ENCODE data around the gene ARHGEF12.
A peak's percentile ranks its signal among the peaks of the same experiment; 100 is the strongest.

ARHGEF12 gene

GRCh38 chr11:120304526-120304925, 31.7 kb upstream of the ARHGEF12 start:
- H3K27me3 ChIP-seq (ENCODE audit: insufficient read depth, low read length): peaks cover 8% of the 10 kb centered on the region; the same call in 1 of the 2 replicates
- H3K4me1 ChIP-seq (ENCODE audit: insufficient read depth, low read length): peaks cover 15% of the 10 kb centered on the region
- H3K27ac ChIP-seq (ENCODE audit: low read length): no peak overlapping the region
- H3K4me3 ChIP-seq (ENCODE audit: low read length): no peak overlapping the region
- H3K36me3 ChIP-seq (ENCODE audit: insufficient read depth, low read depth, low read length): no peaks in the 10 kb centered on the region
- H3K9me3 ChIP-seq (ENCODE audit: insufficient read depth, low read depth, low read length): no peaks in the 10 kb centered on the region
- H3K9ac ChIP-seq (ENCODE audit: low read depth, low read length): no peak overlapping the region

DNA sequence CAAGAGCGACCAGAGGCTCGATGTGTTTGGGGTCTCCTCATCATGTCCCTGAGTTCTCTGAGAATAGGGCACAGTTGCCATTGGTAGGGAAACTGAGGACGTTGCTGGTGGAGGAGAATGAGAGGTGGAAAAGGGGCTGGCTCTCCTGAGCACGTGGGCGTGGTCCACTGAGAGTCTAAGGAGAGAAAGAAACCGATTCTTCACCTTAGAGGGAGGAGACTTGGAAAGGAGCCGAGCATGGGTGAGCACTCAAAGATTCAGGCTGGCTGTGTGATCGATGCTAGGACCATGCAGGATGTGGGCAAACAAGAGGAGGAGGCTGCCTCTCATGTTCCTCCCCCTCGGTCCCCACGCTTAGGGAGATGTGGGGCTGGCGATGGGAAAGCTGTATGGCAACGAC, 30.9 kb upstream of the ARHGEF12 start:
- Histone ChIP-seq H3K9me3 (ENCODE audit: insufficient read depth, low read depth, low read length) (no peaks in the 10 kb centered on the region), H3K4me3 (ENCODE audit: low read length) (no peak overlapping the region), H3K27ac (ENCODE audit: low read length) (no peak overlapping the region), H3K4me1 (ENCODE audit: insufficient read depth, low read length) (peaks cover 15% of the 10 kb centered on the region), H3K9ac (ENCODE audit: low read depth, low read length) (no peak overlapping the region), H3K27me3 (ENCODE audit: insufficient read depth, low read length) (peaks cover 8% of the 10 kb centered on the region; the same call in 1 of the 2 replicates), H3K36me3 (ENCODE audit: insufficient read depth, low read depth, low read length) (no peaks in the 10 kb centered on the region)

DNA sequence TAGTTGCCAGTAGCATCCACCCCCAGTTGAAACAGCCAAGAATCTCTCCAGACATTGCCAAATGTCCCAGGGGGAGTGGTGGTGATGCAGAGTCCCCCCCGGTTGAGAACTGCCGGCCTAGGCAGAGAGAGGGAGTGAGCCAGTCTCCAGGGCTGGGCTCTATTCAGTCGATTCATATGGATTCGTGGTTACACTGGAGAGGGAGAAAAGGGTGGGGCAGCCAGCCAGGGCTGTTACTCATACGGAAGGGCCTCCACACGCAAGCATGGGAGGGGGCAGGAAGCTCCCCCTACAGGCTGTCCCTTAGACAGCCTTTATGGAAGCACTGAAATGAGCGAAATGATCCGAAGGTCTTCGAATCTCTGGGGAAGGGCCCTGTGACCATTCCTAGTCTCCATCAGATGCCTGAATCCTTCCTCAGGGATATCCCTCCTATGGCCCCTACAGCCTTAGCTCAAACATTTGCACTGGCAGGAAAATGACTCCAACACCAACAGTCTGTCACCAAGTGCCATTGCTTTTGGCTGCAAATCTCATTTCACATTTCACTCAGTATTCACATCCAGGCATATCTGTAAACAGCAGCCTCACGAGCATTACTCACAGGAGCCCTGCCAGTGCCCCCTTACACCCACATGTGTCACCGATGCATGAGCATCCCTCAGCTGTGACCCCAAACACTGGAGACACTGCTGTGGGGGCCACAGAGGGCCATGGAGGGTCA, 29.5 kb upstream of the ARHGEF12 start:
- Histone ChIP-seq H3K4me3 (ENCODE audit: low read length) (no peak overlapping the region), H3K27ac (ENCODE audit: low read length) (no peak overlapping the region)

DNA sequence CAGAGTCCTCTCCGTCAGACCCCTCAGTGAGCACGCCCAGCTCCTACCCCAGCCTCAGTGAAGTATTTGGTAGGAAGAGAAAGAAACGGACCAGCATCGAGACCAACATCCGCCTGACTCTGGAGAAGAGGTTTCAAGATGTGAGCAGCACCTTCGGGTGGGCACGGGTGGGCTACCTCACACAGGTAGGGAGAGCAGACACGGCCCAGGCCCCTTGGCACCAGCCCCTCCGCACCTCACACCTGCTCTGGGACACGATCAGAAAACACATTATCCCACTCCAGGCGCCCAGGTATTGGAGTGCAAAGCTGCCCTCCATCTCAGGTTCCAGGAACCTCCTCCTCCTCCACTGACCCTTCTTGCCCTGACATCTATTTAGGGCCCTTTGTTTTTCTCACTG, 28.7 kb upstream of the ARHGEF12 start:
- no peak overlapping the region for H3K9ac ChIP-seq (ENCODE audit: low read depth, low read length)
- H3K4me3 ChIP-seq (ENCODE audit: low read length): no peak overlapping the region
- no peaks in the 10 kb centered on the region for H3K9me3 ChIP-seq (ENCODE audit: insufficient read depth, low read depth, low read length)
- no peak overlapping the region for H3K27ac ChIP-seq (ENCODE audit: low read length)
- H3K27me3 ChIP-seq (ENCODE audit: insufficient read depth, low read length): peaks cover 8% of the 10 kb centered on the region; the same call in 1 of the 2 replicates
- H3K36me3 ChIP-seq (ENCODE audit: insufficient read depth, low read depth, low read length): no peaks in the 10 kb centered on the region
- peaks cover 14% of the 10 kb centered on the region; the same call in 1 of the 2 replicates for H3K4me1 ChIP-seq (ENCODE audit: insufficient read depth, low read length)

More for the DNA sequence above, 29.5 kb upstream of the ARHGEF12 start:
- Histone ChIP-seq H3K9me3 (ENCODE audit: insufficient read depth, low read depth, low read length) (no peaks in the 10 kb centered on the region), H3K27me3 (ENCODE audit: insufficient read depth, low read length) (peaks cover 8% of the 10 kb centered on the region; the same call in 1 of the 2 replicates), H3K9ac (ENCODE audit: low read depth, low read length) (no peak overlapping the region), H3K4me1 (ENCODE audit: insufficient read depth, low read length) (peaks cover 15% of the 10 kb centered on the region), H3K36me3 (ENCODE audit: insufficient read depth, low read depth, low read length) (no peaks in the 10 kb centered on the region)

- no peak overlapping the region for H3K27ac ChIP-seq (ENCODE audit: low read length)
- H3K4me3 ChIP-seq (ENCODE audit: low read length): no peak overlapping the region
- no peaks in the 10 kb centered on the region for H3K36me3 ChIP-seq (ENCODE audit: insufficient read depth, low read depth, low read length)
- no peaks in the 10 kb centered on the region for H3K9me3 ChIP-seq (ENCODE audit: insufficient read depth, low read depth, low read length)
- no peak overlapping the region for H3K9ac ChIP-seq (ENCODE audit: low read depth, low read length)
- peaks cover 8% of the 10 kb centered on the region; the same call in 1 of the 2 replicates for H3K27me3 ChIP-seq (ENCODE audit: insufficient read depth, low read length)
- peaks cover 11% of the 10 kb centered on the region; the same call in 1 of the 2 replicates for H3K4me1 ChIP-seq (ENCODE audit: insufficient read depth, low read length)
Observed at GRCh38 chr11:120308081-120308480, 28.1 kb upstream of the ARHGEF12 start.

GRCh38 chr11:120310870-120311269, 25.3 kb upstream of the ARHGEF12 start:
- Histone ChIP-seq H3K36me3 (ENCODE audit: insufficient read depth, low read depth, low read length) (no peaks in the 10 kb centered on the region), H3K9me3 (ENCODE audit: insufficient read depth, low read depth, low read length) (no peaks in the 10 kb centered on the region), H3K27ac (ENCODE audit: low read length) (no peak overlapping the region), H3K9ac (ENCODE audit: low read depth, low read length) (no peak overlapping the region), H3K4me3 (ENCODE audit: low read length) (no peak overlapping the region), H3K4me1 (ENCODE audit: insufficient read depth, low read length) (peaks cover 10% of the 10 kb centered on the region; the same call in 1 of the 2 replicates), H3K27me3 (ENCODE audit: insufficient read depth, low read length) (peaks cover 2% of the 10 kb centered on the region; the same call in 1 of the 2 replicates)

DNA sequence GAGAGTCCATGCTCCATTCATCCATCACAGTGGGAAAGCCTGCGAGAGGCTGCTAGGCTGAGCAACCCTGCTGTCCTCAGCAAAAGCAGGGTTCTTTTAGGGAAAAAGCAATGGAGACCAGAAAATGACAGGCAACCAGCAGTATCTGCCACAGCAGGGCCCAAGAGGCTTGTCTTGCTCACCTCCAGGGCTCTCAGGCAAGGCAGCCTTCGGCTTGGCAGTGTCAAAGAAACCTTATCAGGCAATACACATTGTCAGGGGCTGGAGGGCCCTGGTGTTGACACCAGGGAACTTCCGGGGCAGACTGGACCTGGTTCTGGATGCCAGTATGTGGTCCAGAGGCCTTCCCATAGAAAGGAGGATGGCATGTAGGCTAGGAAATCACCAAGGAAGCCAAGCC, 21.4 kb upstream of the ARHGEF12 start:
- Histone ChIP-seq H3K9ac (ENCODE audit: low read depth, low read length) (no peak overlapping the region), H3K9me3 (ENCODE audit: insufficient read depth, low read depth, low read length) (no peaks in the 10 kb centered on the region), H3K27me3 (ENCODE audit: insufficient read depth, low read length) (no peaks in the 10 kb centered on the region), H3K27ac (ENCODE audit: low read length) (no peak overlapping the region), H3K4me1 (ENCODE audit: insufficient read depth, low read length) (no peaks in the 10 kb centered on the region; the same call in 1 of the 2 replicates), H3K36me3 (ENCODE audit: insufficient read depth, low read depth, low read length) (no peaks in the 10 kb centered on the region), H3K4me3 (ENCODE audit: low read length) (no peak overlapping the region)

DNA sequence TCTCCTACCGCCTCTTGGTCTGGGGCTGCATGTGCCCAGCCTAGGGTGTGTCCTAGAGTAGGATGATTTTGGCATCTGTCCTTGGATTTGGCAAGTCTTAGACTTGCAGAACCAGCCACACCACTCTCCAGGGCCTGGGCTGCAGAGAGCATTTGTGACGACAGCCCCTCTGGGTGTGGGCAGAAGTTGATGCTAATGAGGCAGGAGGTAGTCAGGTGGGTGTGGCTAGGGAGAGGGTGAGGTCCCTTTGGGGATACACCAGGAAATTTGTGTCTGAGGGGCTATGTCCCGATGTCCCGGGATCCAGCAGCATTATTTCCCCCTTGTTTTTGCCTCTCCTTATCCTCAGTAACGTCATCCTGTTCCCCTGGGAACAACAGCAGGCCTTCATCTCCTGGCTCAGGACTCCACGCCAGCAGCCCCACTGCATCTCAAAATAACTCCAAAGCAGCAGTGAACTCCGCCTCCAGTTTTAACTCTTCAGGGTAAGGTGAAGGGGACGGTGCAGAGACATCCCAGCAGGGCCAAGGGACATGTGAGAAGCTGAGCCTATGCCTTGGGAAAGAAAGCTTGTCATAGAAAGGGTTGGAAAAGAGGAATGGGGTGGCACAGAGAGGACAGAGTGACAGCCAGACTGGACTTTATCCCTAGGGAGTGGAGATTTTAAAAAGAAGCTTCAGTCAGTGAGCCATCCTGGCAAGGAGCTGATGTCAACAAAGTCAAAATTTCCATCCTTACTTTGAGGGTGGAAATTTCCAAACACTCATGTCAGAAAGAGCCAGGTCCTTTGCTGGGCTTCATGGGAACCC, 19.1 kb upstream of the ARHGEF12 start:
- Histone ChIP-seq H3K27ac (ENCODE audit: low read length) (no peak overlapping the region), H3K4me3 (ENCODE audit: low read length) (peak overlapping the region; percentile 51; the same call in 1 of the 2 replicates), H3K27me3 (ENCODE audit: insufficient read depth, low read length) (no peaks in the 10 kb centered on the region), H3K4me1 (ENCODE audit: insufficient read depth, low read length) (no peaks in the 10 kb centered on the region; the same call in 1 of the 2 replicates), H3K36me3 (ENCODE audit: insufficient read depth, low read depth, low read length) (no peaks in the 10 kb centered on the region), H3K9ac (ENCODE audit: low read depth, low read length) (no peak overlapping the region), H3K9me3 (ENCODE audit: insufficient read depth, low read depth, low read length) (no peaks in the 10 kb centered on the region)

- Histone ChIP-seq H3K36me3 (ENCODE audit: insufficient read depth, low read depth, low read length) (no peaks in the 10 kb centered on the region), H3K9me3 (ENCODE audit: insufficient read depth, low read depth, low read length) (no peaks in the 10 kb centered on the region), H3K9ac (ENCODE audit: low read depth, low read length) (no peak overlapping the region), H3K4me1 (ENCODE audit: insufficient read depth, low read length) (no peaks in the 10 kb centered on the region; the same call in 1 of the 2 replicates), H3K4me3 (ENCODE audit: low read length) (no peak overlapping the region), H3K27me3 (ENCODE audit: insufficient read depth, low read length) (no peaks in the 10 kb centered on the region), H3K27ac (ENCODE audit: low read length) (no peak overlapping the region)
Observed at GRCh38 chr11:120317689-120318480, 18.3 kb upstream of the ARHGEF12 start.

DNA sequence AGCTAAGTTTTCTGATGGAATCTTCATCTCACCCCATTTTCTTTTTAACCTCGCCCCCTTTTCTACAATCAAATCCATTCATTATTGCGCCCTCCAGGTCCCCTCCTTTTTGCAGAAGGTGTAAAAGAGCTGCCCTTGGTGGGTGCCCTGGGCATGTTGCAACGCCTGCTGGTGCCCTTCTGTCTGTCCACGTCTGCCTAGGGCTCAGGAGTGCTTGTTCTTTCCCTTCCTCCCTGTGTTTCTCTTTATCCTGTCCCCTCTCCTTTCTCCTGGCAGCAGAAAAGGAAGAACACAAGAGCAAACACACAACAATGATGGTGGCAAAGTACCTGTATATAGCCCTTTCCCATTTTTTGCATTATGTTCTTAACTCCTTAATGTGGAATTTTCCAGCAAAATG, 17.3 kb upstream of the ARHGEF12 start:
- no peaks in the 10 kb centered on the region for H3K36me3 ChIP-seq (ENCODE audit: insufficient read depth, low read depth, low read length)
- H3K9ac ChIP-seq (ENCODE audit: low read depth, low read length): no peak overlapping the region
- H3K4me3 ChIP-seq (ENCODE audit: low read length): no peak overlapping the region
- peaks cover 7% of the 10 kb centered on the region; the same call in 1 of the 2 replicates for H3K27me3 ChIP-seq (ENCODE audit: insufficient read depth, low read length)
- no peaks in the 10 kb centered on the region; the same call in 1 of the 2 replicates for H3K4me1 ChIP-seq (ENCODE audit: insufficient read depth, low read length)
- no peak overlapping the region for H3K27ac ChIP-seq (ENCODE audit: low read length)
- H3K9me3 ChIP-seq (ENCODE audit: insufficient read depth, low read depth, low read length): no peaks in the 10 kb centered on the region

Measured in iPS-20b (cell line).